Glomerular visceral epithelial cell (primary cell): ENCODE measurements around the gene PATZ1.
A peak's percentile ranks its signal among the peaks of the same experiment; 100 is the strongest.

ENCODE experiments used
- DNase-seq: peaks from one replicate; pipeline ENCODE4 v3.0.0-alpha.2; 2016; ENCODE audit errors: extremely low spot score

Gene PATZ1

DNA sequence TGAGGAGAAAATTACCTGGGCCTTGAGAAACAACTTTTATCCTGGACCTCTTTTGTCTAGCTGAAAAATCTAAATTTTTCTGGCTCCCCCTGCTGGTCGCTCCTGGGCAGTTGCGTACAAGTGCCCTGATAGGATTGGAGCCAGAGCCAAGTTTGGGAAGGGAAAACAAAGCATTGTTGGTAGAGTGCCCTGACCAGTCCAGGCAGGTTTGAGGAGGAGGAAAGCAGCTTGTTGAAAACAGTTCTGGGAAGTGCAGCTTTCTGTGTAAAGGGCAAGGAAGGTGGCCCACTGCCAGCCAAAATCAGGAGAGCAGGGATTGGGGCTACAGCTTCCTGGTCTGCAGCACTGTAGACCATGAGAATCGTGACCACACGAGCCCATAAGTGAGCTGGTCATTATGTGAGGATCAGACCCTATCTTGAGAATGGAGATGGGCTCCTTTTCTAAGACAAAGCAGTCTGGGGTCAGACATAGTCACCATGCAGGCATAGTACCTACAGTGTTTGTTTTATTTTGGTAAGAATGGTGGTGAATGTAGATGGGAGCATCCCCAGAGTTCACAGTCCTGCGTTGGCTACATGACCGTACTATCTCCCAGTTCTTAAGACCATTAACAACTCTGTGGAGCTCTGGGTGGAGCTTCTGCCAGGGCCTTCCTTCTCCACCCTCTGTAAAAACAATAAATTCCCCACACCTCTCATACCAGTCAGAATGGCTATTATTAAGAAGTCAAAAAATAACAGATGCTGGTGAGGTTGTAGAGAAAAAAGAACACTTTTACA is 32.6 kb downstream of the PATZ1 start:
- DNase-seq: peak; percentile 47

GRCh38 chr22:31308181-31308580 is 38.0 kb downstream of the PATZ1 start:
- DNase-seq: no peak

GRCh38 chr22:31305194-31305593 is 41.0 kb downstream of the PATZ1 start:
- DNase-seq: no peak

DNA sequence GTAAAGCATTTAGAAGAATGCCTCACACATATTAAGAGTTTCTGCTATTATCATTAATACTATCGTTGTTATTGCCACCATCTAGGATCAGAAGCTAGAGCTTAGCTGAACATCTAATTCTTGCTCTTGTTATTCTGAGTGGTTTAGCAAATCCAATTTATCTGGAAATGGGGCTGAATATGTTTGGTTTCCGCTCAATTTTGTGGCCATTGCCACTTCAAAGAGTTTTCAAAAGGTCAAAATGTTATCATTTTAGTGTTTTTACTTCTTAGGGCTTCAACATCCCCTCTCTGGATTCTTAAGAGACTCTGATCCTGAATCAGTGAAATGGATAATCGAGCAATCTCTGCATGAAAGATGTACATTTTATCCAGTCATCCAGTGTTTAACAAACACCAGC is 43.6 kb downstream of the PATZ1 start:
- DNase-seq: no peak

DNA sequence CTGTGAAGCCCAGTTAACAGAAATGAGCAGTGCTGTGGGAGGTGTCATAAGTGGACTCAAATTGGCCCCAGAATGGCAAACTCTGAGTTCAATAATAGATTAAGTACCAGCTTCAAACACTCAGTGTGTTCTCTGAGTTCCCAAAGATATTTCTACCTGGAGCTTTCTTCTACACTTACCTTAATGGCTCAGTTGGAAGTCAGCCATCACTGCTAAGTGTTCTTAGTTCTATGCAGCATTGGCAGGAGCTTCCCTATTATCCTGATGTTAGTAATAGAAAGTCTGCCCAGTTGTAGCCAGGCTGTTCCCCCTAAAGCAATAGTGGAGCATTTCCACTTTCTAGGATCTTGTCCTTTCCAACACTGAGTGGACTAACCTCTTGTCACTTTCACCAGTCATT is 44.1 kb downstream of the PATZ1 start:
- DNase-seq: no peak

DNA sequence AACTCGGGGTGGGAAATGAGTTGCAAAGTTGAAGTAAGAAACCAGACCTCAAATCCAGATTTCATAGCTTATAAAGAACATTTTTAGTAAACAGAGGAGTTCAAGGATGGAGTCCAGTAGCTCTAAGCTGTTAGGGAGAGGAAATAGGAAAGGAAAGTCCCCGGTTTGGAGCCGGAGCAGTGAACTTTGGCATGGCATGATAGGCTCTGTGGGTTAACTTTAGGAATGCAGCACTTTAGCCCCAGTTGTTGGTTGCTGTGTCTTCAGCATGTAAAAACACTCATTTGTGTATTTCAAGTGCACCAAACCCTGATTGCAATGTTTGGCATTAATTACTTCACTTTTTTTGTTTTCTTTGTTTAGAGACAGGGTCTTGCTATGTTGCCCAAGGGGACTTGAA is 45.2 kb downstream of the PATZ1 start:
- DNase-seq: no peak

- no peak for DNase-seq
Measured at GRCh38 chr22:31295831-31296657, 50.1 kb downstream of the PATZ1 start.

DNA sequence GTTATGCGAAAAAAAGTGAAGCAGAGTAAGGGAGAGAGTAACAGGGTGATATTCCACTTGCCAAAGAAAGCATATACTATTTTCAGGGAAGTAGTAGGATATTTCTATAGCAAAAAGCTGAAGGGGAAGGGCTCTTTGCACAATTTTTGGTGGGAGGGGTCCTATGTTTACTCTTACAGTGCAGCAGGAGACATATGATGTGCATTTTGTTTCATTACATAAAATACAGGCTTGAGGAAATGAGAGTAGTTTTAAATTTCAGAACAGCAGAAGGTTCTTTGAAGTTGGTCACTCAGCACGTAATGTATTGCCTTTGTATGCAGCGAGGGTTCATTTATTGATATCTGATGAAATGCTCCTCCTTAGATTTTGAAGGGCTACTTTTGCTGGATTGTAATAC is 50.8 kb downstream of the PATZ1 start:
- no peak for DNase-seq

DNA sequence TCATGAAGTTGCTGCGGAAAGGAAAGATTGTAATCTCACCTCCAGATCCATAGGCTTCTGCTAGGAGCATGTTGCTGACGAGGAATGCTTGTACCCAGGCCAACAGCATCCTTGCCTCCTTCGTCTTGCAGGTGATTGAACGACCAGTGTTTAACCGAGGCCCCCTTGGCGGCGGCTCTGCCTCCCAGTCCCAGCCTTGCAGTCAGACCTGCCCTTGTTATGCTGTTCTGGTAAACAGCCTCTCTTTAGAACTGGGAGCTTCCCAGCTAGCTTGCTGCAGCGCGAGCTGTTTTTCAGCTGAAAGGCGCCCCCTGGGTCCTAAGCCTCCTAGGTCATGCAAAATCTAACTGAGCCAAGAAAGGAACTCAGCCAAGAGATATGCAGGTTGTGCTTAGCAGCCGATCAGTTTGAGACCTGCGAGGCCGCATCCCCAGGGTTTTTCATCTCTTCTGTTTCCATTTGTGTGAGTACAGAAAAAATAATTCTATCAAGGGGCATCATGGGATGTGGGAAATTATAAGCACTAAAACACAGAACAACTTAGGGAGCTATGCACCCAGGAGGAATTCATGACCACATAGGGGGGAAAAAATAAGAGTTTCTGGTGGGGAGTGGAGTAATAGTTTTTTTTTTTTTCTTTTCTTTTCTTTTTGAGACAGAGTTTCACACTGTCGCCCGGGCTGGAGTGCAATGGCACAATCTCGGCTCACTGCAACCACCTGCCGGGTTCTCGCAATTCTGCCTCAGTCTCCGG is 53.7 kb downstream of the PATZ1 start, which contains the start of gene PIK3IP1:
PIK3IP1 (minus strand) TSS at position 253 of the 754 bp plus-strand sequence; CDS start at position 109, 144 bp downstream.
- DNase-seq: peak; percentile 81

- no peak for DNase-seq
Measured at GRCh38 chr22:31291481-31292235, 54.5 kb downstream of the PATZ1 start.

DNA sequence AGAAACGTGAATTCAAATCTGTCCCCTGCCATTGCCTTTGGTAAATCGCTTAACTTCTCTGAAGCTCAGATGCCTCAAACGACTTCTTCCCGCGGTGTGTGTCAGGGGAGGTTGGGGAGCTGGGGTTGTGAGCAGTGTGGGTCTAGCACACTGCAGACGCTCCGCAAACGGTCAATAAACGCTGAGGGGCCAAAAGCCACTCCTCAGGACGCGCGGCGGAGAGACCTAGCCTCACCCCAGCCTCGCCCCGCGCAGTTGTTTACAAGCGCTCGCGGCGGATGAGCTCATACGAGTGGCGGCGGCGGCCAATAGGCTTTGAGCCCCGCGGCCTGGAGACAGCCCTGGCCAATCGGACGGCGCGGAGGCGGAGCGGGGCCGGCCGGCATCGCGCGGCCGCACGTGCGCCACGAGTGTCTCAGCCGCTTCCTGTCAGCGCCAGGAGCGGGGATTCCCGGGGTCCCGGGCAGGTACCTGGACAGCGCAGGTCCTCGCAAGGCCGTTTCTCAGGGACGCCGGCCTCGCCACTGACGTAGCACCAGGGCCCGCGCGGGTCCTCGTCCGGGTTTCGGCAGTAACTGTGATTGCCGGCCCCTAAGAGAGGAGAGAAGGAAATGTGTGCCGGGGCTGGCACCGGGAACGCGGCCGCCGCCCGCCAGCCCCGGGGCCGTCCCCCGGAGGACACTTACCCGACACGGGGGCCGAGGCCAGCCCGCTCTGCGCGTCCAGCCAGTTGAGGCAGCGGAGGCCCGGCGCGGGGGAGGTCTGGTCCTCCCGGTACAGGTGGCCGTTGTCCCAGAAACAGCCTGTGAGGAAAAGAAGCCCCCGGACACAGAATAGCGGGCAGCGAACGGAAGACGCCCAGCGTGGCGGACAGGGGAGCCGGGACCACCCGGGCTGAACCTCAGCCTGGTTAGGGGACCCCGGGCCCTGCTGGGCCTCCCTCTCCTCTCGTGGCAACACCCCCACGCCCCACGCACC is 55.4 kb downstream of the PATZ1 start:
- DNase-seq: peak; percentile 87

DNA sequence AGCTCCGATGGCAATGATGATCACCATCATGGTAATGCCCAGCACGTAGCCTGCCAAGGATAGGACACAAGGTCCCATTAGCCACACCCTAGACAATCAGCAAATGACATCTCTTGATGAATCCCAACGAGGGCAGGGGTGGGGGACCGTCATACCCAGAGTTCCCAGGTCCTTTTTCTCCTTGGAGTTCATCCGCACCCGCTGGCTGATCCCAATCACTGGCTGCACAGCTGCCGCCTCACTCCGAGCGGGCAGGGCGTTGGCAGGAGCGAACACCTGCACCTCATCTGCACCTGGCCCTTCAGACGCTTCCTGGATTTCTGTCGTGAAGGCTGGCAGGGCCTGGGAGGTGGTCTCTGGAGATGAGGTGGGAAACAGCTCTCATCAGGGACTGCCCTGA is 56.8 kb downstream of the PATZ1 start:
- DNase-seq: no peak

GRCh38 chr22:31288496-31289240 is 57.5 kb downstream of the PATZ1 start:
- DNase-seq: no peak

DNA sequence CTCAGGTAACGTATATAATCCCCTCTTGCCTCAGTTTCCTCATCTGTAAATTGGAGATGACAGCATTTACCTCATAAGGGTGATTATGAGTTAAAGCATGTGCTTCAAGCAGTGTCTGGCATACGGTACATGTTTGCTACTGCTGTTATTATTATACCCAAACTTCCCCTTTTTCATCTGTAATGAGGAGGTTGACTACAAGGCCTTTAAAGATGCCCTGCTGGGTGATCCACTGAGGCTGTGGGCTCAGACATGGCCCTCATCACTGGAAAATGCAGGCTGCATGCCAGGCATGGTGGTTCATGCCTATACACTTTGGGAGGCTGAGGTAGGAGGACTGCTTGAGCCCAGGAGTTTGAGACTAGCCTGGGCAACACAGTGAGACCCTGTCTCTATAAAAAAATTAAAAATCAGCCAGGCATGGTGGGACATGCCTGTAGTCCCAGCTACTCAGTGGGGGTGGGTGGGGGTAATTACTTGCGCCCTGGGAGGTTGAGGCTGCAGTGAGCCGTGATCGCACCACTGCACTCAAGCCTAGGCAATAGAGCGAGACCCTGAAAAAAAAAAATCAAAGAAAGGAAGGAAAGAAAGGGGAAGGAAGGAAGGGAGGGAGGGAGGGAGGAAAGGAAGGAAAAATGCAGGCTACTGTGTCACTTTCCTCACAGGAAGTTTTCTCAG is 58.2 kb downstream of the PATZ1 start:
- DNase-seq: no peak

- DNase-seq: no peak
Measured at GRCh38 chr22:31286360-31287255, 59.5 kb downstream of the PATZ1 start.

- DNase-seq: no peak
Measured at GRCh38 chr22:31284281-31285155, 61.6 kb downstream of the PATZ1 start.
